ENCODE data around the gene AKR1C2.
"Not testable (repeated sequence)": the region's sequence is repeated elsewhere in the genome, so short reads cannot be mapped to it uniquely, and the experiment has no call there.

AKR1C2 gene

GRCh38 chr10:4953405-4953804 lies 50.3 kb downstream of the AKR1C2 start:
- no peak for DNase-seq

GRCh38 chr10:4951512-4952162 lies 52.0 kb downstream of the AKR1C2 start:
- DNase-seq = not testable (repeated sequence)

GRCh38 chr10:4947635-4948596 lies 55.7 kb downstream of the AKR1C2 start:
- peak; percentile 84 for DNase-seq

- DNase-seq = no peak
Observed at GRCh38 chr10:4947039-4947634, 56.5 kb downstream of the AKR1C2 start.

GRCh38 chr10:4945766-4946717 lies 57.6 kb downstream of the AKR1C2 start:
- DNase-seq = no peak

- no peak for DNase-seq
Observed at GRCh38 chr10:4944841-4945240, 58.8 kb downstream of the AKR1C2 start.

GRCh38 chr10:4943821-4944220 lies 59.8 kb downstream of the AKR1C2 start:
- DNase-seq = no peak

GRCh38 chr10:4943416-4943815 lies 60.2 kb downstream of the AKR1C2 start:
- not testable (repeated sequence) for DNase-seq

- DNase-seq = peak; percentile 56
Observed at GRCh38 chr10:4942931-4943330, 60.7 kb downstream of the AKR1C2 start.

GRCh38 chr10:4941540-4942330 lies 61.9 kb downstream of the AKR1C2 start:
- no peak for DNase-seq

- DNase-seq = not testable (repeated sequence)
Observed at GRCh38 chr10:4940909-4941308, 62.7 kb downstream of the AKR1C2 start.

- DNase-seq = not testable (repeated sequence)
Observed at GRCh38 chr10:4940073-4940428, 63.6 kb downstream of the AKR1C2 start.

GRCh38 chr10:4939224-4940072 lies 64.2 kb downstream of the AKR1C2 start:
- DNase-seq = no peak
